WTC11 (cell line): ENCODE measurements around the gene RAC3. TPM values are rescaled to one million over a fixed set of nuclear protein-coding genes. Genes with fewer than 3 reads are reported as not detected.

Experiments
- ATAC-seq: fragments of 200-7000 bp; cut with Tn5 transposase; 2 replicates; pipeline ENCODE4 v1.10.0; 2021; ENCODE audit warnings: mild to moderate bottlenecking, moderate library complexity
- CTCF ChIA-PET: fragments of 300-600 bp; sonication (Branson Sonifier 250); formaldehyde crosslinking; loops from one replicate; lab custom pipeline; 2021; ENCODE audit warnings: antibody characterized with exemption; lab: Charles Lee
- POLR2A ChIA-PET: fragments of 350-600 bp; sonication (Branson Sonifier 250); formaldehyde crosslinking; loops from one replicate; lab custom pipeline; 2021; ENCODE audit warnings: antibody characterized with exemption; lab: Charles Lee
- DNase-seq: peaks from one replicate; pipeline ENCODE4 v3.0.0; 2021; ENCODE audit warnings: low spot score
- H3K27ac Mint-ChIP-seq: 2 replicates; pipeline ENCODE4 v1.8.0; 2021; ENCODE audit warnings: mixed read lengths
- H3K27me3 Mint-ChIP-seq: 2 replicates; pipeline ENCODE4 v1.8.0; 2021; ENCODE audit warnings: low read depth, mild to moderate bottlenecking, moderate library complexity, mixed read lengths
- H3K36me3 Mint-ChIP-seq: 2 replicates; pipeline ENCODE4 v1.8.0; 2021; ENCODE audit warnings: mixed read lengths
- H3K4me1 Mint-ChIP-seq: 2 replicates; pipeline ENCODE4 v1.8.0; 2022; ENCODE audit warnings: mixed read lengths
- H3K4me3 Mint-ChIP-seq: 2 replicates; pipeline ENCODE4 v1.8.0; 2021; ENCODE audit warnings: mild to moderate bottlenecking, moderate library complexity, mixed read lengths
- H3K9me3 Mint-ChIP-seq: 2 replicates; pipeline ENCODE4 v1.8.0; 2021; ENCODE audit warnings: mixed read lengths
- CREM ChIP-seq: sonication (generic); formaldehyde crosslinking; IDR thresholded peaks from 2 replicates; pipeline ENCODE4 v1.8.1; 2022; ENCODE audit warnings: mild to moderate bottlenecking, missing genetic modification reagents, moderate library complexity
- FOXK1 ChIP-seq: sonication (generic); formaldehyde crosslinking; IDR thresholded peaks from 2 replicates; pipeline ENCODE4 v1.8.0; 2022; ENCODE audit warnings: mild to moderate bottlenecking, moderate library complexity, missing genetic modification reagents
- FOXP1 ChIP-seq: sonication (generic); formaldehyde crosslinking; IDR thresholded peaks from 2 replicates; pipeline ENCODE4 v1.8.0; 2022; ENCODE audit warnings: missing genetic modification reagents, mild to moderate bottlenecking, moderate library complexity, borderline replicate concordance
- IRF1 ChIP-seq: sonication (generic); formaldehyde crosslinking; IDR thresholded peaks from 2 replicates; pipeline ENCODE4 v1.8.0; 2023; ENCODE audit warnings: missing genetic modification reagents
- IRF2 ChIP-seq: sonication (generic); formaldehyde crosslinking; IDR thresholded peaks from 2 replicates; pipeline ENCODE4 v1.8.0; 2022; ENCODE audit warnings: low read depth, missing genetic modification reagents, borderline replicate concordance
- MYBL2 ChIP-seq: sonication (generic); formaldehyde crosslinking; IDR thresholded peaks from 2 replicates; pipeline ENCODE4 v1.8.1; 2023; ENCODE audit warnings: mild to moderate bottlenecking, moderate library complexity, missing genetic modification reagents
- NFYB ChIP-seq: sonication (generic); formaldehyde crosslinking; conservative IDR thresholded peaks from 2 replicates; pipeline ENCODE4 v1.8.0; 2022; ENCODE audit warnings: low read depth, missing genetic modification reagents
- NR2C2 ChIP-seq: sonication (generic); formaldehyde crosslinking; IDR thresholded peaks from 2 replicates; pipeline ENCODE4 v1.8.0; 2022; ENCODE audit warnings: mild to moderate bottlenecking, missing genetic modification reagents
- RELA ChIP-seq: sonication (generic); formaldehyde crosslinking; IDR thresholded peaks from 2 replicates; pipeline ENCODE4 v1.8.1; 2022; ENCODE audit warnings: missing genetic modification reagents, mild to moderate bottlenecking, borderline replicate concordance
- SP1 ChIP-seq: sonication (generic); formaldehyde crosslinking; conservative IDR thresholded peaks from 2 replicates; pipeline ENCODE4 v1.8.1; 2022; ENCODE audit warnings: missing genetic modification reagents
- TCF7 ChIP-seq: sonication (generic); formaldehyde crosslinking; IDR thresholded peaks from 2 replicates; pipeline ENCODE4 v1.8.0; 2022; ENCODE audit warnings: mild to moderate bottlenecking, low read depth, missing genetic modification reagents, moderate library complexity
- TEAD1 ChIP-seq: sonication (generic); formaldehyde crosslinking; IDR thresholded peaks from 2 replicates; pipeline ENCODE4 v1.8.0; 2022; ENCODE audit warnings: mild to moderate bottlenecking, missing genetic modification reagents
- USF1 ChIP-seq: sonication (generic); formaldehyde crosslinking; IDR thresholded peaks from 2 replicates; pipeline ENCODE4 v1.8.0; 2022; ENCODE audit warnings: mild to moderate bottlenecking, missing genetic modification reagents
- ZNF317 ChIP-seq: sonication (generic); formaldehyde crosslinking; IDR thresholded peaks from 2 replicates; pipeline ENCODE4 v1.8.1; 2023; ENCODE audit warnings: low read depth, mild to moderate bottlenecking, moderate library complexity, missing genetic modification reagents, borderline replicate concordance
- ZSCAN18 ChIP-seq: fragments of 250-450 bp; sonication (Bioruptor Pico); IDR thresholded peaks from 2 replicates; pipeline ENCODE4 v2.1.2; 2022; ENCODE audit warnings: mild to moderate bottlenecking, moderate library complexity
- total RNA-seq: library from RNA; stranded (reverse); gene quantifications from 3 replicates; pipeline ENCODE4 v1.2.3, GENCODE V29; 2021
- TF ChIP-seq, protein P1 (sequence below): sonication (generic); formaldehyde crosslinking; IDR thresholded peaks from 2 replicates; pipeline ENCODE4 v1.8.1; 2023; ENCODE audit warnings: mild to moderate bottlenecking, missing genetic modification reagents, moderate library complexity

RAC3 gene
- total RNA-seq, 1 experiment from 2014 or later: 163 TPM

DNA sequence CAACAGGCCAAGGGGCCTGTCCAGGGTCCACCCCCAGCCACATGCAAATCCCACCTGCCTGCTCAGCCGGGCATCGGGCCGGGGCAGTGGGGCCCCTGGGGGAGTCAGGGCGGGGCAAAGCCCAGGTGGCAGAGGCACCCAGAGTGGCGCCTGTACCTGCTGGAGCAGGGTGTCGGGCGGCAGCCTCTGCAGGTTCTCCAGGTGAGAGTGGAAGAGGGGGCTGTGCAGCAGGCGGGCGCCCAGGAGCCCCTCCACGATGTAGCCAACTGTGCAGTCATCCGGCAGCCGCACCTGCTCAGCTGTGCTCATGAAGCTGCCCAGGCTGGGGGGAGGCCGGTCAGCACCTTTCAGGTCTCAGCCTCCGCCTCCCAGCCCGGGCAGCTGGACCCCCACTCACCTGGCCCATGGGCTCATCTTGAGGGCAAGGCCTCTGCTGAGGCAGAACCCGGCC is 18.1 kb downstream of the RAC3 start:
- H3K4me3 Mint-ChIP-seq: no peak overlapping the region

DNA sequence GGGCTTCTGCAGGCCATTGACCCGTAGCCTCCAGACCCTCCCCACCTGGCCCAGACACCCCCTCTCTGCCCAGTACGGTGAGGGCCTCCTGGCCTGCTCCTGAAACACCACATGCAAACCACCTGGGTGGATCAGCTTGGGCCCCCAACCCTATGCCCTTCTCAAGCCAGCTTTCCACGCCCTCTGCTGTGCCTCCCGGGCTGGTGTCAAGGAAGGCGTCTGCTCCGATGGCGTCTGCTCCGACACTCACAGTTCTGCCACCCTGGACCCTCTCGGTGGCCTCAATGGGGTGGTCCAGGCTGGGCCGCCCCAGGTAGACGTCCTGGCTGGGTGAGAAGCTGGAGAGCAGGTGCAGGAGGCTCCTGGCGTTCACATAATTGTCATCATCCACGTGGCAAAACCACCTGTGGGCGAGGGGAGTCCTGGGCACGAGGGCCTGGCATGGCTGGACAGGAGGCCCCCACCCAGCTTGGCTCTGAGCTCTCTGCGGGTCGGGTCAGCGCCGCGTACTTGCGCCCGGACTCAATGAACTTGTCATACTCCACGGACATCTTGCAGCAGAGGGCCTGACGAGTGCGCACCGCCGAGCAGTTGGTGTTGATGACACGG is 18.8 kb downstream of the RAC3 start:
- CTCF ChIA-PET: interaction anchor here (1.5 to 5.8 kb wide), 4 partner anchors 12 to 48 kb away, joined by 3 to 31 read pairs (median 10); partner anchors contain the start of genes DCXR, FASN, LRRC45 and RAC3
- DNase-seq (no peak), ATAC-seq (no peak)
- TF ChIP-seq USF1 (no peak), ZNF317 (CRISPR knock-in tag) (no peak)
- Mint-ChIP-seq H3K4me3 (peak overlapping the region; percentile 89), H3K4me1 (peaks cover 4% of the 10 kb centered on the region), H3K27ac (peak overlapping the region; percentile 79), H3K36me3 (peaks cover 14% of the 10 kb centered on the region), H3K9me3 (no peaks in the 10 kb centered on the region), H3K27me3 (no peaks in the 10 kb centered on the region)
- POLR2A ChIA-PET: no interaction called here

More for the DNA sequence above, 18.1 kb downstream of the RAC3 start:
- Mint-ChIP-seq H3K36me3 (peaks cover 10% of the 10 kb centered on the region), H3K4me1 (peaks cover 4% of the 10 kb centered on the region), H3K9me3 (no peaks in the 10 kb centered on the region), H3K27me3 (no peaks in the 10 kb centered on the region), H3K27ac (no peak overlapping the region)
- ATAC-seq (no peak), DNase-seq (no peak)
- ChIA-PET POLR2A (no interaction called here), CTCF (interaction anchor here (3.0 to 5.8 kb wide), 2 partner anchors 12 to 19 kb away, joined by 18 to 31 read pairs; partner anchors contain the start of genes DCXR and RAC3)
- TF ChIP-seq, protein P1, sequence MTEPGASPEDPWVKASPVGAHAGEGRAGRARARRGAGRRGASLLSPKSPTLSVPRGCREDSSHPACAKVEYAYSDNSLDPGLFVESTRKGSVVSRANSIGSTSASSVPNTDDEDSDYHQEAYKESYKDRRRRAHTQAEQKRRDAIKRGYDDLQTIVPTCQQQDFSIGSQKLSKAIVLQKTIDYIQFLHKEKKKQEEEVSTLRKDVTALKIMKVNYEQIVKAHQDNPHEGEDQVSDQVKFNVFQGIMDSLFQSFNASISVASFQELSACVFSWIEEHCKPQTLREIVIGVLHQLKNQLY (CRISPR knock-in tag): no peak
- TF ChIP-seq NFYB (CRISPR knock-in tag) (no peak), IRF1 (CRISPR knock-in tag) (no peak), MYBL2 (CRISPR knock-in tag) (no peak), NR2C2 (no peak)

DNA sequence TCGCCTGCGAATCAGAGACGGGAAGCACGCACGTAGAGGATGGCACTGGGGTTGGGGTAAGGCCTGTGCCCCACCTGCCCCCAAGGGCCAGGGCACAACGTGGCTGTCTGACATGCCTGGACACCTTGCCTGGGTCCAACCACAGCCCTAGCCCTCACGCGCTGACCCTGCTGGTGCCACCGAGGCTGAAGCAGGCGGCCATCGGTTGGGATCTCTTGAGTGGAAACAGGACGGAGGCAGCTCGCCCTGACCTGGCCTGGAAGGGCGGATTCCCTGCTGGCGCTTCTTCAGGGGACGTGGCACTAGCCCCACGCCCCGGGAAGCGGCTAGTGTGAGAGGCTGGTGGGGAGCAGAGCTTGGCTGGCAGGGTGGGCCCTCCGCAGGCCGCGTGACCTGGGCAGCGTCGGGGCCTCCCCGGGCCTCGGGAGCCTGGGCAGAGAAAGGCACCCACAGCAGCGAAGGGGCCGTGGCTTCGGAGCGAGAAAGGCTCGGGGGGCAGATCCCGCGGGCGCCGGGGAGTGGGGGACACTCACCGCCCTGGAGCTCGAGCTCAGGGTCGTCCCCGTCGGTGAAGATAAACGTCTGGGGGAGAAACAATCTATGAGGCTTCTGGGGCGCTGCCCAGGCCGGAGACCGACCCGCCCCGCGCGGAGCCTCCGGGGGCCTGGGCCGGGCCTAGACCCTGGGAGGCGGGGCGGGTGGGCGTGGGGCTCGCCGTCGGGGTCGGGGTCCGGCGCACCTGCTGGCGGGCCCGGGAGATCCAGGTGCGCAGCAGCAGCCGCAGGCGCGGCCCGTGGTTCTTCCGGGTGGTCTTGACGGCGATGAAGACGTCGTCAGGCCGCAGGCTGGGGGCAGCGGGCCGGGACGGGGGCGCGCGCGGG is 19.5 kb downstream of the RAC3 start:
- Mint-ChIP-seq H3K4me1 (peaks cover 4% of the 10 kb centered on the region), H3K27ac (peak overlapping the region; percentile 79)

GRCh38 chr17:82051776-82052637 is 20.5 kb downstream of the RAC3 start, which contains the start of the genes GPS1 and RFNG:
Gene GPS1 (plus strand): TSS chr17:82051898. CDS start chr17:82051932, 34 bp downstream.
Gene RFNG (minus strand): TSS chr17:82051811. CDS start chr17:82051766, 45 bp downstream.
- CTCF ChIA-PET: interaction anchor here (0.5 to 5.8 kb wide), 5 partner anchors 14 to 665 kb away, joined by 3 to 31 read pairs (median 3); partner anchors contain the start of genes DCXR, FASN, FN3KRP and RAC3
- Mint-ChIP-seq H3K27me3 (no peaks in the 10 kb centered on the region), H3K36me3 (peaks cover 13% of the 10 kb centered on the region; the same call in 1 of the 2 replicates), H3K9me3 (no peaks in the 10 kb centered on the region), H3K4me1 (peaks cover 4% of the 10 kb centered on the region), H3K4me3 (peak within 1 kb of the TSS; percentile 89), H3K27ac (peak within 1 kb of the TSS; percentile 79)
- peak; percentile 31; the same call in 1 of the 2 replicates for TF ChIP-seq TCF7 (CRISPR knock-in tag)
- no peak for TF ChIP-seq IRF2 (CRISPR knock-in tag)
- no peak for TF ChIP-seq ZSCAN18
- peak; percentile 64 for TF ChIP-seq FOXK1 (CRISPR knock-in tag)
- peak; percentile 91 for TF ChIP-seq NR2C2
- peak; percentile 36; the same call in 1 of the 2 replicates for TF ChIP-seq TEAD1
- TF ChIP-seq SP1 (CRISPR knock-in tag): peak; percentile 87
- peak; percentile 57; the same call in 1 of the 2 replicates for TF ChIP-seq CREM (CRISPR knock-in tag)
- TF ChIP-seq RELA (CRISPR knock-in tag): no peak
- DNase-seq (peak; percentile 71), ATAC-seq (peak; percentile 63)
- POLR2A ChIA-PET: interaction anchor here (0.5 to 1.8 kb wide), 3 partner anchors 15 to 341 kb away, joined by 4 to 6 read pairs (median 5); partner anchors contain the start of gene DCXR

More for the DNA sequence above, 19.5 kb downstream of the RAC3 start:
- POLR2A ChIA-PET: interaction anchor here (1.8 kb wide), 1 partner anchor 14 kb away, joined by 6 read pairs; the partner anchor contains the start of gene DCXR
- no peaks in the 10 kb centered on the region for H3K27me3 Mint-ChIP-seq
- peaks cover 15% of the 10 kb centered on the region for H3K36me3 Mint-ChIP-seq
- CTCF ChIA-PET: interaction anchor here (0.5 to 5.8 kb wide), 5 partner anchors 13 to 51 kb away, joined by 3 to 31 read pairs (median 3); partner anchors contain the start of genes DCXR, FASN, LRRC45 and RAC3
- ATAC-seq (peak; percentile 18), DNase-seq (no peak)
- no peaks in the 10 kb centered on the region for H3K9me3 Mint-ChIP-seq
- TF ChIP-seq NR2C2 (no peak), FOXP1 (CRISPR knock-in tag) (peak; percentile 42; the same call in 1 of the 2 replicates)
- H3K4me3 Mint-ChIP-seq: peak overlapping the region; percentile 89
